ENCODE results near the gene GPR162.

Gene GPR162

DNA sequence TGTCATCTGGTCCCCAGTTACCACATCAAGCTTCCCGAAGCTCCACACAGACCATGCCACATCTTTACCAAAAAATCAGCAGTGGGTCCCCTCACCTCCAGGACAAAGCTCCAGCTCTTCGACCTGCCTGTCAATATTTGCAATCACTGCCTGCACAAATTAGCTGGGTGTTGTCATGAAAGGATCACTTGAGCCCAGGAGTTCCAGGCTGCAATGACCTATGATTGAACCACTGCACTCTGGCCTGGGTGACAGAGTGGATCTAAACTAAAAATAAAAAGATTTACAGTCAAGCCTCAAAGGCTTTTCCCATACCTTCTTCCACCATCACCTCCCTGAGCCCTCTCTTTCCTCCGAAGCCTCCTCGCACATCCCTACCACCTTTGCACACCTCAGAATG is 25.0 kb upstream of the GPR162 start:
- TF ChIP-seq ZNF565 (CRISPR knock-in tag; conservative IDR thresholded peaks at IDR 0.05; ENCODE audit: low read depth) (no peak), SNAI2 (CRISPR knock-in tag; IDR thresholded peaks at IDR 0.05) (no peak), ARNTL (CRISPR knock-in tag; IDR thresholded peaks at IDR 0.05; ENCODE audit: borderline replicate concordance, low read depth) (no peak), TCF4 (CRISPR knock-in tag; IDR thresholded peaks at IDR 0.05; ENCODE audit: borderline replicate concordance) (no peak), OSR1 (CRISPR knock-in tag; IDR thresholded peaks at IDR 0.05) (no peak), ISL1 (CRISPR knock-in tag; IDR thresholded peaks at IDR 0.05) (no peak), TOX (CRISPR knock-in tag; IDR thresholded peaks at IDR 0.05; ENCODE audit: borderline replicate concordance) (no peak)
- TF ChIP-seq, protein P1, sequence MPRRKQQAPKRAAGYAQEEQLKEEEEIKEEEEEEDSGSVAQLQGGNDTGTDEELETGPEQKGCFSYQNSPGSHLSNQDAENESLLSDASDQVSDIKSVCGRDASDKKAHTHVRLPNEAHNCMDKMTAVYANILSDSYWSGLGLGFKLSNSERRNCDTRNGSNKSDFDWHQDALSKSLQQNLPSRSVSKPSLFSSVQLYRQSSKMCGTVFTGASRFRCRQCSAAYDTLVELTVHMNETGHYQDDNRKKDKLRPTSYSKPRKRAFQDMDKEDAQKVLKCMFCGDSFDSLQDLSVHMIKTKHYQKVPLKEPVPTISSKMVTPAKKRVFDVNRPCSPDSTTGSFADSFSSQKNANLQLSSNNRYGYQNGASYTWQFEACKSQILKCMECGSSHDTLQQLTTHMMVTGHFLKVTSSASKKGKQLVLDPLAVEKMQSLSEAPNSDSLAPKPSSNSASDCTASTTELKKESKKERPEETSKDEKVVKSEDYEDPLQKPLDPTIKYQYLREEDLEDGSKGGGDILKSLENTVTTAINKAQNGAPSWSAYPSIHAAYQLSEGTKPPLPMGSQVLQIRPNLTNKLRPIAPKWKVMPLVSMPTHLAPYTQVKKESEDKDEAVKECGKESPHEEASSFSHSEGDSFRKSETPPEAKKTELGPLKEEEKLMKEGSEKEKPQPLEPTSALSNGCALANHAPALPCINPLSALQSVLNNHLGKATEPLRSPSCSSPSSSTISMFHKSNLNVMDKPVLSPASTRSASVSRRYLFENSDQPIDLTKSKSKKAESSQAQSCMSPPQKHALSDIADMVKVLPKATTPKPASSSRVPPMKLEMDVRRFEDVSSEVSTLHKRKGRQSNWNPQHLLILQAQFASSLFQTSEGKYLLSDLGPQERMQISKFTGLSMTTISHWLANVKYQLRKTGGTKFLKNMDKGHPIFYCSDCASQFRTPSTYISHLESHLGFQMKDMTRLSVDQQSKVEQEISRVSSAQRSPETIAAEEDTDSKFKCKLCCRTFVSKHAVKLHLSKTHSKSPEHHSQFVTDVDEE (CRISPR knock-in tag; IDR thresholded peaks at IDR 0.05), result no peak
- no peak for ATAC-seq

DNA sequence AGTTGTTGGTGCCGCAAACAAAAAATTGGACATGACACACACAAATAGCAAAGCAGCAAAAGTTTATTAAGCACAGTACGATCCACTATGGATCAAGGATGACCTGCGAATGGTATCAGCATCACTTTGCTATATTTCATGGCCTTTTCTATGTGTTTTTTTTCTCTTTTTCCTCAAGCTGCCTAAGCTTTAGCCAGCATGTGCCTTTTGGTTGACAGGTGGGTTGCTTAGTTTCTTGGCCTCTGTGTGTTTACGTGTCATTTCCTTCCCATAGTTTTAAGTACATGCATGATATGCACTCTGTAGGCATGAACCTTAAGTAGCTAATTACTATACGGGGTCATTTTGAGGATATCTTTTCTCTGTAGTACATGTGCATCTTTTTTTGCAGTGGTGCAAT is 22.5 kb upstream of the GPR162 start:
- ATAC-seq, result no peak
- TF ChIP-seq SNAI2 (CRISPR knock-in tag; IDR thresholded peaks at IDR 0.05) (no peak), ZC3H10 (CRISPR knock-in tag; IDR thresholded peaks at IDR 0.05) (no peak), ZFP3 (CRISPR knock-in tag; IDR thresholded peaks at IDR 0.05) (no peak), ZFP30 (CRISPR knock-in tag; IDR thresholded peaks at IDR 0.05) (no peak), TCF4 (CRISPR knock-in tag; IDR thresholded peaks at IDR 0.05; ENCODE audit: borderline replicate concordance) (no peak), PPARA (CRISPR knock-in tag; IDR thresholded peaks at IDR 0.05; ENCODE audit: borderline replicate concordance) (no peak), RARB (CRISPR knock-in tag; IDR thresholded peaks at IDR 0.05) (no peak)
- TF ChIP-seq, protein P2, sequence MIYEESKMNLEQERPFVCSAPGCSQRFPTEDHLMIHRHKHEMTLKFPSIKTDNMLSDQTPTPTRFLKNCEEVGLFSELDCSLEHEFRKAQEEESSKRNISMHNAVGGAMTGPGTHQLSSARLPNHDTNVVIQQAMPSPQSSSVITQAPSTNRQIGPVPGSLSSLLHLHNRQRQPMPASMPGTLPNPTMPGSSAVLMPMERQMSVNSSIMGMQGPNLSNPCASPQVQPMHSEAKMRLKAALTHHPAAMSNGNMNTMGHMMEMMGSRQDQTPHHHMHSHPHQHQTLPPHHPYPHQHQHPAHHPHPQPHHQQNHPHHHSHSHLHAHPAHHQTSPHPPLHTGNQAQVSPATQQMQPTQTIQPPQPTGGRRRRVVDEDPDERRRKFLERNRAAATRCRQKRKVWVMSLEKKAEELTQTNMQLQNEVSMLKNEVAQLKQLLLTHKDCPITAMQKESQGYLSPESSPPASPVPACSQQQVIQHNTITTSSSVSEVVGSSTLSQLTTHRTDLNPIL (CRISPR knock-in tag; IDR thresholded peaks at IDR 0.05; ENCODE audit: low read depth), result no peak
- TF ChIP-seq, protein P3, sequence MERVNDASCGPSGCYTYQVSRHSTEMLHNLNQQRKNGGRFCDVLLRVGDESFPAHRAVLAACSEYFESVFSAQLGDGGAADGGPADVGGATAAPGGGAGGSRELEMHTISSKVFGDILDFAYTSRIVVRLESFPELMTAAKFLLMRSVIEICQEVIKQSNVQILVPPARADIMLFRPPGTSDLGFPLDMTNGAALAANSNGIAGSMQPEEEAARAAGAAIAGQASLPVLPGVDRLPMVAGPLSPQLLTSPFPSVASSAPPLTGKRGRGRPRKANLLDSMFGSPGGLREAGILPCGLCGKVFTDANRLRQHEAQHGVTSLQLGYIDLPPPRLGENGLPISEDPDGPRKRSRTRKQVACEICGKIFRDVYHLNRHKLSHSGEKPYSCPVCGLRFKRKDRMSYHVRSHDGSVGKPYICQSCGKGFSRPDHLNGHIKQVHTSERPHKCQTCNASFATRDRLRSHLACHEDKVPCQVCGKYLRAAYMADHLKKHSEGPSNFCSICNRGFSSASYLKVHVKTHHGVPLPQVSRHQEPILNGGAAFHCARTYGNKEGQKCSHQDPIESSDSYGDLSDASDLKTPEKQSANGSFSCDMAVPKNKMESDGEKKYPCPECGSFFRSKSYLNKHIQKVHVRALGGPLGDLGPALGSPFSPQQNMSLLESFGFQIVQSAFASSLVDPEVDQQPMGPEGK (CRISPR knock-in tag; IDR thresholded peaks at IDR 0.05; ENCODE audit: borderline replicate concordance), result no peak

DNA sequence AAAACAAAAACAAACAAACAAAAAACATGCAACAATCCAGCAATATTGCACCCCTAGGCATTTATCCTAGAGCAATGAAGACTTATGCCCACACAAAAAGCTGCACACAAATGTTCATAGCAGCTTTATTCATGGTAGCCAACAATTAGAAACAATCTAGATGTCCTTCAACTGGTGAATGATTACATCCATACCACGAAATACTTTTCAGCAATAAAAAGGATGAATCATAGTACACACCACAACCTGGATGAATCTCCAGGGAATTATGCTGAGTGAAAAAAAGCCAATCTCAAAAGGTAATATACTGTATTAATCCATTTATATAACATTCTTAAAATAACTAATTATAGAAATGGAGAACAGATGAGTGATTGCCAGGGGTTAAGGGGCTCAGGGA is 14.5 kb upstream of the GPR162 start:
- ATAC-seq, result no peak
- TF ChIP-seq ISL1 (CRISPR knock-in tag; IDR thresholded peaks at IDR 0.05) (no peak), ZNF8 (CRISPR knock-in tag; IDR thresholded peaks at IDR 0.05) (no peak), PPARA (CRISPR knock-in tag; IDR thresholded peaks at IDR 0.05; ENCODE audit: borderline replicate concordance) (no peak), ZNF70 (CRISPR knock-in tag; IDR thresholded peaks at IDR 0.05) (no peak), OSR1 (CRISPR knock-in tag; IDR thresholded peaks at IDR 0.05) (no peak), ZFP3 (CRISPR knock-in tag; IDR thresholded peaks at IDR 0.05) (no peak), ZNF565 (CRISPR knock-in tag; conservative IDR thresholded peaks at IDR 0.05; ENCODE audit: low read depth) (no peak)
- TF ChIP-seq, protein P3 (CRISPR knock-in tag; IDR thresholded peaks at IDR 0.05; ENCODE audit: borderline replicate concordance), result no peak
- TF ChIP-seq, protein P4, sequence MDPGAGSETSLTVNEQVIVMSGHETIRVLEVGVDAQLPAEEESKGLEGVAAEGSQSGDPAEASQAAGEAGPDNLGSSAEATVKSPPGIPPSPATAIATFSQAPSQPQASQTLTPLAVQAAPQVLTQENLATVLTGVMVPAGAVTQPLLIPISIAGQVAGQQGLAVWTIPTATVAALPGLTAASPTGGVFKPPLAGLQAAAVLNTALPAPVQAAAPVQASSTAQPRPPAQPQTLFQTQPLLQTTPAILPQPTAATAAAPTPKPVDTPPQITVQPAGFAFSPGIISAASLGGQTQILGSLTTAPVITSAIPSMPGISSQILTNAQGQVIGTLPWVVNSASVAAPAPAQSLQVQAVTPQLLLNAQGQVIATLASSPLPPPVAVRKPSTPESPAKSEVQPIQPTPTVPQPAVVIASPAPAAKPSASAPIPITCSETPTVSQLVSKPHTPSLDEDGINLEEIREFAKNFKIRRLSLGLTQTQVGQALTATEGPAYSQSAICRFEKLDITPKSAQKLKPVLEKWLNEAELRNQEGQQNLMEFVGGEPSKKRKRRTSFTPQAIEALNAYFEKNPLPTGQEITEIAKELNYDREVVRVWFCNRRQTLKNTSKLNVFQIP (CRISPR knock-in tag; IDR thresholded peaks at IDR 0.05; ENCODE audit: borderline replicate concordance, low read depth), result no peak
- TF ChIP-seq, protein P1 (CRISPR knock-in tag; IDR thresholded peaks at IDR 0.05), result no peak
